GM23248 (cell line): ENCODE data around the gene LRRIQ3.

Source experiments
- EZH2 ChIP-seq: fragments of 200-600 bp; sonication (generic); IDR thresholded peaks from 2 replicates; pipeline ENCODE4 v1.6.1; 2018; ENCODE audit warnings: antibody characterized with exemption, mild to moderate bottlenecking; ENCODE audit not compliant: insufficient read depth, poor library complexity, severe bottlenecking
- EZH2phosphoT487 ChIP-seq: fragments of 200-600 bp; sonication (generic); IDR thresholded peaks from 2 replicates; pipeline ENCODE4 v1.6.1; 2018; ENCODE audit warnings: antibody characterized with exemption, moderate library complexity, mild to moderate bottlenecking, low read depth; ENCODE audit not compliant: insufficient read depth

DNA sequence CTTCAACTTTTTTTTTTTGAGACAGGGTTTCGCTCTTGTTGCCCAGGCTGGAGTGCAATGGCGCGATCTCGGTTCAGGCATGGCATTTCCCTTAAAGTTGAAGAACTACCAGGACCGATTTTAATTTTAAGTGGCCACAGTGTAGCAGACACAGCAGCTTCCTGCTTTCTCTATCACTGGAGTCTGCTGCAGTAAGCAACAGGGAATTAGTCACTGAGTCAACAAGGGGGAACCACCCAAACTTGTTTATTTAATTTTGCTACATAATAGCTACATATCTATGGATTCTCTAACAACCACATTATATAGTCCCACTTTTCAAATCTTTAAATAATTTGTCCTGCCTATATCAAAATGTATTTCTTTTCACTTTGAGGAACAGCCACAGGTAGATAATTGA, 24.7 kb upstream of the LRRIQ3 start:
- TF ChIP-seq EZH2 (no peak), EZH2phosphoT487 (no peak)
